ENCODE measurements around the gene CSGALNACT2.
"Not testable (repeated sequence)": the region's sequence is repeated elsewhere in the genome, so short reads cannot be mapped to it uniquely, and the experiment has no call there.

CSGALNACT2 gene

DNA sequence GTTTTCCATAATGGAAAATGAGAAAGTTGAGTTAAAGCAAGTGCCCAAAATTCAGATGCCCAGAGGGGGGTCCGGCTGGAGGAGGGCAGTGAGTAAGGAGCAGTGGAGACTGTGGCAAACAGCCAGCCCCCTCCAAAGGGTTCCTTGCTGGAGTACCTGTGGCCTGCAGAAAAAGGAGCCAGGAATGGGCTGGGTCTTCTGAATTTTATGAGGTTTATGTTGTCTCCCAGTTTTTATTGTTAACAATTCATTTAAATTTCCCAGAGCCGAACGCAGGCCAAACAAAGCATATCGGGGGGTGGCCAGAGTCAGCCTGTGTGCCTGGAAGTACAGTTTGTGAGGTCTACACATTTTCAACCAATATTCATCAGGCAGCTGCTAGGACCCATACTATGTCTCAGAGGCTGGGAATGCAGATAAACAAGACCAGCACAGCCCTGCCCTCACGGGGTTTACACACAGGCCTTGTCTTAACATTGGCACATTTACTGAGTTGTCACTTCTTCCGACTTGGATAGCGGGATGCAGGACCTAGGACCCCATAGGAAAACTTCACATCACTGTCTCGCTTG, 12.9 kb upstream of the CSGALNACT2 start:
- DNase-seq (ENCODE audit: low read depth): no peak

DNA sequence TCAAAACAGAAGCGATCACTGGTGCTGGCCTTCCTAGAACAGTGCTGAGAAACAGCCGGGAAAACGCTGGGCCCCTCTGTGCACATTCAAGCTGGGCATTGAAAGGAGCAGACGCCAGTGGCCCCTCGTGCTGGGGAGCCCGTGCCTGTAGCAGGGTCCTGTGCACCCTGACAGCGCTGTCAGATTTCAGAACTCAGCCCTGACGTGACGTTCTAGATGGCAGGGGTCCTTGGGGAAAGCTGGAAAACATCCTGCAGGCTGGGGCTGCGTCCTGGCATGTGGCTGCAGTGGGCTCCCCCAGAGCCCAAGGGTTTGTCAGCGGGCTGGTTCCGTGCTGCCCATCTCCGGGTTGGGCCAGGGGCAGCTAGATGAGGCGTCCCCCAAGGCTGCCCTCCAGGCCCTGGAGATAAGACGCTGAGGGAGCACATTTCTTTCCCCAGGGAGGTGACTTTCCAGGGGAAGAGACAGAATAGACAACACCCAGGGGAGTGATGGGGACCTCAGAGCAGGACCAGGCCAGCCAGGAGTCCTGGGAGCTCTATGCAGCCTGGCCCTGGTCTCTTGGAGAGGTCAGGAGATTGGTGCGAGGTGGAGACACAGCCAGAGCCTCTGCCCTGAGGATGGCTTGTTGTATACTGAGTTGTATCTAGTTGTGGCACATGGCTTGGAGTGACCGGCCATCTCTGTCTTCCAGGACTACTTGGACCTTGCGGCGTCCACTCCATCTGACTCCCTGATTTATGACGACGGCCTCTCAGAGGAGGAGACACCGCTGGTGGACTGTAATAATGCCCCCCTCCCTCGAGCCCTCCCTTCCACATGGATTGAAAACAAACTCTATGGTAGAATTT, 12.1 kb upstream of the CSGALNACT2 start:
- no peak for DNase-seq (ENCODE audit: low read depth)

DNA sequence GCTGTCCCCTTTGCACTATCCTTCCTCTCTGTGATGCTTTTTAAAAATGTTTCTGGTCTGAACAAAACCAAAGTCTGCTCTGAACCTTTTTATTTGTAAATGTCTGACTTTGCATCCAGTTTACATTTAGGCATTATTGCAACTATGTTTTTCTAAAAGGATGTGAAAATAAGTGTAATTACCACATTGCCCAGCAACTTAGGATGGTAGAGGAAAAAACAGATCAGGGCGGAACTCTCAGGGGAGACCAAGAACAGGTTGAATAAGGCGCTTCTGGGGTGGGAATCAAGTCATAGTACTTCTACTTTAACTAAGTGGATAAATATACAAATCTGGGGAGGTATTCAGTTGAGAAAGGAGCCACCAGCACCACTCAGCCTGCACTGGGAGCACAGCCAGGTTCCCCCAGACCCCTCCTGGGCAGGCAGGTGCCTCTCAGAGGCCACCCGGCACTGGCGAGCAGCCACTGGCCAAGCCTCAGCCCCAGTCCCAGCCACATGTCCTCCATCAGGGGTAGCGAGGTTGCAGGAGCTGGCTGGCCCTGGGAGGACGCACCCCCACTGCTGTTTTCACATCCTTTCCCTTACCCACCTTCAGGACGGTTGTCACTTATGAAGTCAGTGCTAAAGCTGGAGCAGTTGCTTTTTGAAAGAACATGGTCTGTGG, 11.4 kb upstream of the CSGALNACT2 start:
- no peak for DNase-seq (ENCODE audit: low read depth)

DNA sequence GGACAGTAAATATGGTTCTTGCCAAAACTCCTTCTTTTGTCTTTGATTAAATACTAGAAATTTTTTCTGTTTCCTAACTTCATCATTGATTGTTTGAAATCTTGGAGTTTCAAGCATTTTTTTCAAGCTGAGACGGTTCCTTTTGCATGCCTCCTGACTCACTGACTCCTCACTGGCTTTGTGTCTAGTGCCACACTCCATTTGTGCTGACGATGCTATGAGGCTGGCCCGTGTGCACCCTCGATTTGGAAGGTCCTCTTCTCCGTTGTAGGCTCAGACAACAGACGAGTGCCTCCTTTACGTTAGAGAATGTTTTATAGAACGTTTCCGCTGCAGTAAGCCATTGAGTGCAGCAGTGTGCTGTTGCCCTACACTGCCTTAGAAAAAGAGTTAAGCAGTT, 10.8 kb upstream of the CSGALNACT2 start:
- DNase-seq (ENCODE audit: low read depth): no peak

DNA sequence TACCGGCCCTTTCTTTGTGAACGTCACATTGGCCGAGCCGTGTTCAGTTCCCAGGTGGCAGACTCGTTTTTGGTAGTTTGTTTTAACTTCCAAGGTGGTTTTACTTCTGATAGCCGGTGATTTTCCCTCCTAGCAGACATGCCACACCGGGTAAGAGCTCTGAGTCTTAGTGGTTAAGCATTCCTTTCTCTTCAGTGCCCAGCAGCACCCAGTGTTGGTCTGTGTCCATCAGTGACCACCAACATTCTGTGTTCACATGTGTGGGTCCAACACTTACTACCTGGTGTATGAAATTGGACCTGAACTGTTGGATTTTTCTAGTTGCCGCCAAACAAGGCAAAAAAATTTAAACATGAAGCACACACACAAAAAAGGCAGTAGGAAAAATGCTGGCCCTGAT, 9.9 kb upstream of the CSGALNACT2 start:
- DNase-seq (ENCODE audit: low read depth): no peak

DNA sequence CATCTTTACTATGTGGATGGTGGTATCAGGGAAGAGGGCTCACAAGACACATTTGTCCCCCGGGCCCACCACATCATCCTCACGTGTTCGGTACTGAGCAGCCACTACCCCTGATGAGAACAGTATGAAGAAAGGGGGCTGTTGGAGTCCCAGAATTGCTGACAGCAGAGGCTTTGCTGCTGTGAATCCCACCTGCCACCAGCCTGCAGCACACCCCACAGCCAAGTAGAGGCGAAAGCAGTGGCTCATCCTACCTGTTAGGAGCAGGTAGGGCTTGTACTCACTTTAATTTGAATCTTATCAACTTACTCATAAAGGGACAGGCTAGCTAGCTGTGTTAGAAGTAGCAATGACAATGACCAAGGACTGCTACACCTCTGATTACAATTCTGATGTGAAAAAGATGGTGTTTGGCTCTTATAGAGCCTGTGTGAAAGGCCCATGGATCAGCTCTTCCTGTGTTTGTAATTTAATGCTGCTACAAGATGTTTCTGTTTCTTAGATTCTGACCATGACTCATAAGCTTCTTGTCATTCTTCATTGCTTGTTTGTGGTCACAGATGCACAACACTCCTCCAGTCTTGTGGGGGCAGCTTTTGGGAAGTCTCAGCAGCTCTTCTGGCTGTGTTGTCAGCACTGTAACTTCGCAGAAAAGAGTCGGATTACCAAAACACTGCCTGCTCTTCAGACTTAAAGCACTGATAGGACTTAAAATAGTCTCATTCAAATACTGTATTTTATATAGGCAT, 9.1 kb upstream of the CSGALNACT2 start:
- DNase-seq (ENCODE audit: low read depth): peak; percentile 91

DNA sequence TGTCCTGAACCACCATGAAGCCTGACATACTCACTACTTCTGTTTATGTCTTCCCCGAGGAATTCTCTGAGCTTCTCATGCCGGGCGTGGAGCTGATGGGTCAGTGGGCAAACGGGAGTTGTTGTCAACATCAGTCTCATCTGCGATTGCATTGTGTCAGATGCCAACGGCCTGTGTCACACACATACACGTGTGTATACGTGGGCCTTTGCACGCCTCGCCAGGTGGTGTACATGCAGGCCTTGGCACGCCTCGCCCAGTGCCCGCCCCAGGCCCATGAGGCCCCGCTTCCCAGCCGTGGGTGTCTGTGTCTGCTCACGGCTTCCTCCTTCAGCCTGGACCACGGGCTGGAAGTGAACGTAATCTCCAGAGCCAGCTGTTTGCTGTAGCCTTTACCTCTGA, 7.5 kb upstream of the CSGALNACT2 start:
- no peak for DNase-seq (ENCODE audit: low read depth)

DNA sequence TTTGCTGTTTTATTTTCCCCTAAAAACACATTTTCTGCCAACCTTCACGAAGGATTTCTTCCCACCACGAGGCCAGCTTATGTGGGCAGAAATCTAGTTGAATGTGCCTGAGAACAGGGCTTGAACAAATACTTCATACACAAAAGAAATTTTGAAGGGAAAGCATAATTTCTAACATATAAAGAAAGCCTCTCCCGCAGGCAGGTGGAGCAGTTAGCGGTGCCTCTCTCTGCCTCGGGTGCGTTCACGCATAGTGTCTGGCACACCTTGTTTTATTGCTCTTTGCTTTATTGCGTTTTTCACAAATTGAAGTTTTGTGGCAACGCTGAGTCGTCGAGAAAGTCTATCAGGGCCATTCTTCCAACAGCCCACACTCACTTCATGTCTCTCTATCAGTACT, 7.0 kb upstream of the CSGALNACT2 start:
- DNase-seq (ENCODE audit: low read depth): no peak

DNA sequence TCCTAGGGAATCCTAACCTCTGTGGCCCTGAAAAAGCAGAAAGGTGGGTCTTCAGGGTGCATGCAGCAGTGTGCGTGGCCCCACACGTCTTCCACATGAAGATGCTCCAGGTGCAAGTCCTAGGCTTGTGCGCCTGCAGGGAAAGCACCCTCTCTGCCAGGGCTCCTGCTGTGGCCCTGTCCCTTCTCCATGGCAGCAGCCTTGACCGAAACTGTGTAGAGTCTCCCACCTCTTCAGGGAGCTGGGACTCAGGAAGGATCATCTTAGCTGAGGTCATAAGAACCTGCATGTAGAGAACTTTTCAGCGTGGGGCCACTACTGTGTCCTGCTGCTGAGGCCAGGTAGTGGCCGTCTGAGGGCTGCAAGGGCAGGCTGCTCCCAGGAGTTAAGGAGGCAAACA, 6.3 kb upstream of the CSGALNACT2 start:
- no peak for DNase-seq (ENCODE audit: low read depth)

DNA sequence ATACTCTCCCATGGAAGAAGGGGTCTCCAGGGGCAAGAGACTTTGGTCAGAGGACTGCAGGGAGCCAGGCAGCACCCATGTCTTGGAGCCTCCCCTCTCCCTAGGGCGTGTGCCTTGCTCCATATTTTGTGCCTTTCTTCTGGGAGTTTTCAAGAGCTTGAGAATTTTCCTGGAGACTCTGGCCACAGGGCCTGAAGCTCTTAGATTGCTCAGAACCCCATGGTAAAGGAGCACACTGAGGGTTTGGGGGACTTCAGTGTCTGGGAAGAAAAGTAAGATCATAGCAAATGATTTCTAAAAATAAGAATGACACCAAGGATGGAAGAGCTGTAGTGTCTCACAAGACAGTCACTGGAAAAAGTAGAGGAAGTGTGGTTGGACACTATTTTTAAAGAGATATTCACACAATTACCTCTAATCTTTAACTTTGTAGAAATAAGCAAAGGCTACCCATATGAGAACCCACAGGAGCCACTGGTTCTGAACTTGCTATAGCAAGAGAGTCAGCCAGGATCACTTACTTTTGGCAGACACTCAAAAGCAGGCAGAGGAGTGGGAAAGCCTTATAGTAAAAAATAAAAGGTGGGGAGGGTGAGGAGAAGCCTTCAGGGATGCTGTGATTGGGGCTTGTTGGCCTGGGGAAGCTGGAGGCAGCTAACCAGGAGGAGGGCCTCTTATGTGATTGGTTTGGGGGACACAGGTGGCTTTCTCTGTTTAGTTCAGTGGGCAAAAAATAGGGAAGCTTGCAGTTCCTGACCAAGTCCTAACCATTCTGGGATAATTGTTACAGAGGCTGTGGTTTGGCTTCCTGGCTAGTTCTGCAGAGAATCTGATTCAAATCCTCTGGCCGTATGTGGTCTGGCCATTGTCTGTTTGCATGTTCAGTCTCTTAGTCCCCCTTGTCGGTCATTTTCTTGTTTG, 5.1 kb upstream of the CSGALNACT2 start:
- DNase-seq (ENCODE audit: low read depth): no peak

DNA sequence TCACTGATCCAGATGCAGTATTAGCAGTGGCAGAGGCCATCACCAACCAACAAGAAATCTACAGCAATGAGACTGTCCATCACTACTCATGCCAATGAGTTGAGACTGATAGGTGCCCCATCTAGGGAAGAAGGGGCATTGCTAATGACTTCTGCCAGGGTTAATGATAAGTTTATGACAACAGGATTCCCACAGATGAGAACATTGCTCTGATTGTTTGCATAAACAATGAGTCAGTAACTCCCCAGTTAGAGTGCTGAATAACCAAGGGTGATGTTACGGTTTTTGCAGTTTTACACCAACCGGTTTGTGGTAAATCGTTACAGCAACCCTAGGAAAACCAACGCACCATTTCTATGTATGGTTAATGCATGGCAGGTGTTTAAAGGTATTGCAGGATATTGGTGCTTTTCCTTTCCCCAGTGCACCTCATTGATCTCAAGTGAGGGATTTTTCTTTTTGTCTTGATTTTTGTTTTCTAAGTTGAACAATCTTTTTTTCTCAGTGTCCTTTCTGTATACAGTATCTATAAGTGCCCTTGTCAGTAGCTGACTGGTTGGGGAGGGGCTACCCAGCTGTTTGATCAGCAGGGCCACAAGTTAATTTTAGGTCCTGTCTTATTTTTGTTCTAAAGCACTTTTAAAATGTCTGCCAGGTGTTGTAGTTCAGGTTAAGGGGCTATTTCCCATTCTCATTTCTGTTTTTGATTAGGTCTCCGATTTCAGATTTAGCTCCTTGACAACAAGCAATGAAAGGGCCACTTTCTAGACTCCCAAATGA, 3.9 kb upstream of the CSGALNACT2 start:
- DNase-seq (ENCODE audit: low read depth): no peak

DNA sequence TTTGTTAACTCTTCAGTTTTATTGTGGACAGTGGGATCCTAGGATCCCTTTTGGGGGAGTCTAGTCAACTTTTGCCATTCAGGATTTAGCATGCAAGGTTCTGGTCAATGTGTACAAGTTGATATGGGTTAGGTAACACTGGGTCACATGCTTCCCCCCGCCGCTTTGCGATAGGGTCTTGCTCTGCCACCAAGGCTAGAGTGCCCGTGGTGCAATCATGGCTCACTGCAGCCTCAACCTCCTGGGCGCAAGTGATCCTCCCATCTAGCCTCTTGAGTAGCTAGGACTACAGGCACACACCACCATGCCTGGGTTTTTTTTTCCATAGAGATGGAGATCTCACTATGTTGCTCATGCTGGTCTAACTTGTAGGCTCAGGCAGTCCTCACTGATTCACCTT, 3.2 kb upstream of the CSGALNACT2 start:
- DNase-seq (ENCODE audit: low read depth): no peak

DNA sequence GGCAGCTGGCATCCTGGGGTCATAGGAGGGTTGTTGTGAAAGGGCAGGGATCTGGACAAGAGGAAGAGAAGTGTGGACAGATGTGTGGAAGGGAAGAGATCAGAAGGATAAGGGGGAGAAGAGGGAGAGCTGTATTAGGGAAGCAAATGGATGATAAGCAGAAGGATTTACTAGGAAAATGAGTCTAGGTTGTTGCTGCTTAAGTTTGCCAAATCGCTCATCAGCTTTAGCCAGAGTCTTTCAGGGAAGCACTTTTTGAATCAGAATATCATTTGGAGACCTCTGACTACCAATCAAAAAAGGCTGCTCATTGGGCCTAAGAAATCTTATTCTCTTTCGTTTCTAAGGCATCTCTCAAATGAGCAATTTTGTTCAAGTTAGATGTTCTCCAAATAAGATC, 2.6 kb upstream of the CSGALNACT2 start:
- no peak for DNase-seq (ENCODE audit: low read depth)

DNA sequence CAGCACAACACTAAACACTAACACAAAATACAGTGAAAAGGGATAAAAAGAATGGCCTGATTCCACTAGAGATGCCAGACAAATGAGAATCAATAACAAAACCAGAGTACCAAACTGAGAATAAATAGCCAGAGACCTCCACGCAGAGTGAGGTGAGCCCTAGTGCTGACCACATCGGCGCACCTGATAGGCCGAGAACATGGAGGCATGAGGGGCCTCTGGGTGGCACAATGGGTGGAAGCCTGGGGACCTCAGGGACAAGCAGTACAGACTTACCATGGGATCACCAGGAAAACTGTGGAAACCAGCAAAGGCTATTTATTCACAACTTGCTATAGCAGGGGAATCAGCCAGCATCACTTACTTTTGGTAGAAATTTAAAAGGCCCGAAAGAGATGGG, 1.8 kb upstream of the CSGALNACT2 start:
- no peak for DNase-seq (ENCODE audit: low read depth)

DNA sequence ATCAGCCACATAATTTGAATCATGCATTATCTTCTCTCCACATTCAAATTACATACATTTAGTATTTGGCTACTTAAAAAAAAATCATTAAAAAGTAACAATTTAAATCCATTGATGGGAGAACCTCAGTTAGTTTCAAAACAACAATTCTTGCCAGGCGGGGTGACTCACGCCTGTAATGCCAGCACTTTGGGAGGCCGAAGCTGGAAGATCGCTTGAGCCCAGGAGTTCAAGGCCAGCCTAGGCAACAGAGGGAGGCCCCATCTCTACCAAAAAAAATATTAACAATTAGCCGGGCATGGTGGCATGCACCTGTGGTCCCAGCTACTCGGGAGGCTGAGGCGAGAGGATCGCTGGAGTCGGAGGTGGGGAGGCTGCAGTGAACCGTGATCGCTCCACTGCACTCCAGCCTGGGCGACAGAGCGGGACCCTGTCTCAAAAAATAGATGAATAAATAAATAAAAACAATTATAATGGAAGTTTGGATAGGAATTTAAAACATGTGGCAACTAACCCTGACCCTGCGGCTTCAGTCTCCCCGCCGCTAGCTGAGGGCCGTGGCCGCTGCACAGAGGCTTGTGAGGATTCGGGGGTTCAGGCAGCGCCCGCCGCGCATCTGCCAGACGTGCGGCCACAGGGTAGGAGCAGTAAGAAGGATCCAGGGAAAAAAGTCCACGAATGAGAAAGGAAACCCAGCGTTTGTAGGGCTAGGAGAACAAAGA, 1.1 kb upstream of the CSGALNACT2 start:
- DNase-seq (ENCODE audit: low read depth): no peak

DNA sequence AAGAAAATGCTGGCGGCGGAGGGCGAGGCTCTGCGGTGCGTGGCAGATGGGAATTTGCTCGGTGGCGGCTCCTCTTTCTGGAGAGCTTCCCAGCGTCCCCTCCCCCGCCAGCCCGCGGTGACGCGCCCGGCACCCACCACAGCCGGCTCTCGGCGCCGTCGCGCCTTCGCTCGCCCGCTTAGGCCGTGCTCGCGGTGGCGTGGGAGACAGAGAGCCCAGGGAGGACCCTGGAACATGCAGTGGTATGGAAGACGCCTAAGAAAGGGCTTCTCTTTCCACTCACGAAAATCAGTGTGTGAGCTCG, 576 bp upstream of the CSGALNACT2 start:
- DNase-seq (ENCODE audit: low read depth): no peak

DNA sequence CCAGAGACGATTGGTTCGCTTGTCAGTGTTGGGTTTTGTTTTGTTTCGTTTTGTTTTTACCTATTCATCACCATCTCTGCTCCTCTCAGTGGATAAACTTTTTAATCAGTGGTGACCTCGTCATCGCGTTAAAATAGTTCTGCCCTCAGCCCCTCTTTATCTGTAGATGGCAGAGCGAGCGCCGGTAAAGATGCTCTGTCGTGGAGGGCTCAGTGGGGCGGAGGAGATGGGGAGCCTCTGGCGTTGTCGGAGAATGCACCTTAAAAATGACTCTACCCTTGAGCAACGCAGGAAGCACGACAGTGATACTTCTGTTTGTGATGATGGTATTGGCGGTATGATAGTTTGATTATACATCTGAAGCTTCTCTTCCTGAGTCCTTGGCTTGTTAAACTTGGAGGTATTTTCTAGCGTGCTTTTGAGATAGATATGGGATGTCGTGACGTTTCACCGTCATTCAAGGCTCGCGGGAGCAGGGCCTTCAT, 554 bp downstream of the CSGALNACT2 start:
- no peak for DNase-seq (ENCODE audit: low read depth)

DNA sequence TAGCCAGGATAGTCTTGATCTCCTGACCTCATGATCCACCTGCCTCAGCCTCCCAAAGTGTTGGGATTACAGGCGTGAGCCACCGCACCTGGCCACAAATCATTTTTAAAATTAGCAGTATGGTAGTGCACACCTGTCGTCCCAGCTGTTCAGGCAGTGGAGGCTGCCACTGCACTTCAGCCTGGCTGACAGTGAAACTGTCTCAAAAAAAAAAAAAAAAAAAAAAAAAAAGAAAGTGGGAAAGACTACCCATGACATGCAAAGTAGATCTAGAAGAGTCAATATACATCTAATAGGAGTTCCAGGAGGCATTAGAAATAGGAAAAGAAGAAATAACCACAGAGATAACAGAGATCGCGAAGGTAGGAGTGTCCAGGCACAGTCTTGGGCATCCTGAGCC, 3.2 kb downstream of the CSGALNACT2 start:
- no peak for DNase-seq (ENCODE audit: low read depth)

DNA sequence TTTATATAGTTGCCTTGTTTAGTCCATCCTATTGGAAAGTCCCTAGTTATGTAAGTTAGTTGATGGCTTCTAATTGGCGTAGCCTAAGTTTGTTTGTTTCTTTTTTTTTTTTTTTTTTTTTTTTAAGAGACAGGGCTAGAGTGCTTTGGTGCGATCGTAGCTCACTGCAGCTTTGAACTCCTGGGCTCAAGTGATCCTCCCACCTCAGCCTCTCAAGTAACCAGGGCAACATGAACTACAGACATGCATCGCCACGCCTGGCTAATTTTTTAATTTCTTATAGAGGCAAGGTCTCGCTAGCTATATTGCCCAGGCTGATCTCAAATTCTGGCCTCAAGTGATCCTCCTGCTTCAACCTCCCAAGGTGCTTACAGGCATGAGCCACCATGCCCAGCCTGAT, 7.1 kb downstream of the CSGALNACT2 start:
- no peak for DNase-seq (ENCODE audit: low read depth)

DNA sequence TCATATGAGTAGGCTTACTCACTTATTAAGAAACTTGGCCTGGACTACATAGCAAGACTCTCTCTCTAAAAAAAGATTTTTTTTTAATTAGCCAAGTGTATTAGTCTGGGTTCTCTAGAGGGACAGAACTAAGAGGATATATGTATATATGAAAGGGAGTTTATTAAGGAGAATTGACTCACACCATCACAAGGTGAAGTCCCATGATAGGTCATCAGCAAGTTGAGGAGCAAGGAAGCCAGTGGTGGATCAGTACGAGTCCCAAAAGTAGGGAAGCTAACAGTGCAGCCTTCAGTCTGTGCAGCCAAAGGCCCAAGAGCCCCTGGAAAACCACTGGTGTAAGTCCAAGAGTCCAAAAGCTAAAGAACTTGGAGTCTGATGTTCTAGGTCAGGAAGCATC, 7.7 kb downstream of the CSGALNACT2 start:
- DNase-seq (ENCODE audit: low read depth): not testable (repeated sequence)

Data from CMK (cell line).